Measurements from ENCODE around the gene CERS3.

CERS3 gene

DNA sequence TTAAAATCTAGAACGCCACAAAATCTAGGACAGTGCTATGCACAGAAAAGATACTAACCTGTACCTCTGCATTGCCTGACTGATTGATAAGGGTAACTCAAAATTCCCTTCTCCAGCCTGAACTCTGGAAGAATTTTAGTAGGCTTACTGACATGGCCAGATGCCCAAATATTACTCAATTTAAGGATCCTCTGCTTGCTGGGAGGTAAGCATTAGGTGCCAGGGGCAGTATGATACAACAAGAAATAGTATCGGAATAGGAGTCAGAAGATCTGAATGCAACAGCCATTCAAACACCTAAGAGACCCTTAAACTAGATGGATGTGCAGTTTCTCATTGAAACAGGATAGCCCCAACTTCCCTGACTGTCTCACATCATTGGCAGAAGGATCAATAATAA is 45.4 kb downstream of the CERS3 start:
- Histone ChIP-seq H3K36me3 (ENCODE audit: control insufficient read depth in 5 of 5, insufficient read depth in 5 of 5, low read length in 5 of 5) (no peaks in the 10 kb centered on the region), H3K9me3 (ENCODE audit: control insufficient read depth in 5 of 5, low read length in 5 of 5) (peaks cover 4 to 13% (median 5%) of the 10 kb centered on the region in 5 donors)

DNA sequence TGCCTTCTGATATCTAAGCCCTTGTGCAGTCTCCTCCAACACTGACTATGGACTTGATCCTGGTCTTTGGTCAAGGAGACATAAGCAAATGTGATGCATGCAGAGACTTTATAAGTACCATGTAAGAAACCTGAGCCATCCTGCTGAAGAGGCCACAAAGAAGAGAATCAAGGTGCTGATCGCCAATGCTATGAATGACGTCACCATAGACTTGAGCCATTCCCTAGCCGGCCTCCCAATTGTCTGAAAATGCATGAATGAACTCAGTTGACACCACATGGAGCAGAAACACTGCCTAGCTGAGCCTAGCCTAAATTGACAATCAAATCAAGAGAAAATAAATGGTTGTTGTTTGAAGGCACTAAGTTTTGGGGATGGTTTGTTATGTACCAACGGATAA is 51.9 kb downstream of the CERS3 start:
- H3K9ac ChIP-seq (ENCODE audit: low read length in 5 of 5) = no peak overlapping the region
- H3K27me3 ChIP-seq (ENCODE audit: control insufficient read depth in 5 of 5, insufficient read depth in 4 of 5, low read length in 5 of 5) = no peaks in the 10 kb centered on the region
- no peak overlapping the region for H3K27ac ChIP-seq (ENCODE audit: low read depth, low read length)
- H3K4me3 ChIP-seq (ENCODE audit: low read depth in 1 of 5, low read length in 5 of 5) = no peak overlapping the region
- H3K9me3 ChIP-seq (ENCODE audit: control insufficient read depth in 5 of 5, low read length in 5 of 5) = peaks cover 4 to 29% (median 18%) of the 10 kb centered on the region in 5 donors
- H3K36me3 ChIP-seq (ENCODE audit: control insufficient read depth in 5 of 5, insufficient read depth in 5 of 5, low read length in 5 of 5) = no peaks in the 10 kb centered on the region
- H3K4me1 ChIP-seq (ENCODE audit: control insufficient read depth in 5 of 5, insufficient read depth in 5 of 5, low read length in 5 of 5) = peaks cover 0 to 2% (median 0%) of the 10 kb centered on the region in 5 donors

More for the DNA sequence above, 45.4 kb downstream of the CERS3 start:
- Histone ChIP-seq H3K4me1 (ENCODE audit: control insufficient read depth in 5 of 5, insufficient read depth in 5 of 5, low read length in 5 of 5) (peaks cover 0 to 5% (median 0%) of the 10 kb centered on the region in 5 donors), H3K27ac (ENCODE audit: low read depth, low read length) (no peak overlapping the region), H3K4me3 (ENCODE audit: low read depth in 1 of 5, low read length in 5 of 5) (no peak overlapping the region), H3K9ac (ENCODE audit: low read length in 5 of 5) (no peak overlapping the region), H3K27me3 (ENCODE audit: control insufficient read depth in 5 of 5, insufficient read depth in 4 of 5, low read length in 5 of 5) (no peaks in the 10 kb centered on the region)

DNA sequence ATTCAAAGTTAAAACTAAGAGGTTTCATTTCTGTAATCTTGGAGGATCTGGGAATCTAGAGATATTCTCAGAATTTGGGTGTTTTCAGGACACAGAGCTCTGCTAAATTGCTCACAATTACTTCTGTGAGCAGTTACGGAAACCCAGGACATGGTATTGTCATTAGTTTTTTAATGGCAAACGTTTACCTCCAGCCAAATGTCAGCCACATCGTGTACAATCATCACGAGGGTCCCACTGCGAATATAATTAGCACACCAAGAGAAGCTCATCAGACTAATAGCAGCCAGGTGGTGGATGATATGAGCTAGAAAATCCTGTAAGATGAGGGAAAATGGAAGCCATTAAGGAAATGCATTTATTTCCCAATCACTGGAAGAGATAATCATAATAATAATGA is 56.0 kb downstream of the CERS3 start:
- no peaks in the 10 kb centered on the region for H3K36me3 ChIP-seq (ENCODE audit: control insufficient read depth in 5 of 5, insufficient read depth in 5 of 5, low read length in 5 of 5)
- H3K27ac ChIP-seq (ENCODE audit: low read depth, low read length) = no peak overlapping the region
- peaks cover 0 to 13% (median 3%) of the 10 kb centered on the region in 5 donors for H3K9me3 ChIP-seq (ENCODE audit: control insufficient read depth in 5 of 5, low read length in 5 of 5)
- H3K9ac ChIP-seq (ENCODE audit: low read length in 5 of 5) = no peak overlapping the region
- H3K27me3 ChIP-seq (ENCODE audit: control insufficient read depth in 5 of 5, insufficient read depth in 4 of 5, low read length in 5 of 5) = peaks cover 0 to 4% (median 0%) of the 10 kb centered on the region in 5 donors
- peaks cover 0 to 14% (median 4%) of the 10 kb centered on the region in 5 donors for H3K4me1 ChIP-seq (ENCODE audit: control insufficient read depth in 5 of 5, insufficient read depth in 5 of 5, low read length in 5 of 5)
- H3K4me3 ChIP-seq (ENCODE audit: low read depth in 1 of 5, low read length in 5 of 5) = no peak overlapping the region

DNA sequence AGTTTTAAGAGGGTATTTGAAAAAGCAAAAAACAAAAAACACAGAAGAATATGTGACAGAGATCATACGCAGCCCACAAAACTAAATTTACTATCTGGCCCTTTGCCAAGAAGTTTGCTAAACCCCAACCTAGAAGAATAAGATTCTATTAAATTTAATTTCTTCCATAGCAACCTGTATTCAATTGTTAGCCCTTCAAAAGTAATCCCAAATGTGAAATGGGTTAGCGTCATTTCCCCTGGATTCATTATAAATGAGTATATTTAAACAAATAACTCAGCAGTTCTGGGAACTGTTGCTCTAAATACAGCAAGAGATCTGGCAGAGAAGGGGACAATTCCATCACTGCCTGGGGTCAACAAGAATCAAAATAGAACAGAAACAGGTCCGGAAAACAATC is 56.8 kb downstream of the CERS3 start:
- no peaks in the 10 kb centered on the region for H3K36me3 ChIP-seq (ENCODE audit: control insufficient read depth in 5 of 5, insufficient read depth in 5 of 5, low read length in 5 of 5)
- H3K27ac ChIP-seq (ENCODE audit: low read depth, low read length) = no peak overlapping the region
- H3K9me3 ChIP-seq (ENCODE audit: control insufficient read depth in 5 of 5, low read length in 5 of 5) = peaks cover 0 to 6% (median 3%) of the 10 kb centered on the region in 5 donors
- peaks cover 0 to 4% (median 0%) of the 10 kb centered on the region in 5 donors for H3K27me3 ChIP-seq (ENCODE audit: control insufficient read depth in 5 of 5, insufficient read depth in 4 of 5, low read length in 5 of 5)
- H3K4me3 ChIP-seq (ENCODE audit: low read depth in 1 of 5, low read length in 5 of 5) = no peak overlapping the region
- H3K4me1 ChIP-seq (ENCODE audit: control insufficient read depth in 5 of 5, insufficient read depth in 5 of 5, low read length in 5 of 5) = peaks cover 0 to 14% (median 4%) of the 10 kb centered on the region in 5 donors
- no peak overlapping the region for H3K9ac ChIP-seq (ENCODE audit: low read length in 5 of 5)

DNA sequence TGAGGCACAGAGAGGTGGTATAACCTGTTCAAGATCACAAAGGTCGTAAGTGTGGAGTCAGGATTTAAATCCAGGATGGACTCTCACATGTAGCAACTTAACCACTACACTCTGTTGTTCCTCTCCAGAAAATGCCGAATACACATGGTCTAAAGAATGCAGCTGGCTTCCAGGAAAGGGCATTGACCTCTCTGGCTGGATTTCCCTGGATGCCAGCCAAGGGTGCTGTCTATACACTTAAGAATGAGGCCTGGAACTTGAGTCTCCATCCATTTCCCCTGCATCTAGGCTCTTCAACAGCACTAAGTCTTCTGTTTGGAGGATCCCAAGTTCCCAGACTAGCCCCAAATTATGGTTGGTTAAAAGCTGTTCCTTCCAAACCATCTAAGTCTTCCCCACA is 60.5 kb downstream of the CERS3 start:
- Histone ChIP-seq H3K9ac (ENCODE audit: low read length in 5 of 5) (no peak overlapping the region), H3K27ac (ENCODE audit: low read depth, low read length) (no peak overlapping the region), H3K4me3 (ENCODE audit: low read depth in 1 of 5, low read length in 5 of 5) (no peak overlapping the region), H3K9me3 (ENCODE audit: control insufficient read depth in 5 of 5, low read length in 5 of 5) (peaks cover 0 to under 1% (median 0%) of the 10 kb centered on the region in 5 donors), H3K27me3 (ENCODE audit: control insufficient read depth in 5 of 5, insufficient read depth in 4 of 5, low read length in 5 of 5) (peaks cover 0 to 4% (median 0%) of the 10 kb centered on the region in 5 donors), H3K36me3 (ENCODE audit: control insufficient read depth in 5 of 5, insufficient read depth in 5 of 5, low read length in 5 of 5) (no peaks in the 10 kb centered on the region), H3K4me1 (ENCODE audit: control insufficient read depth in 5 of 5, insufficient read depth in 5 of 5, low read length in 5 of 5) (peaks cover 0 to 14% (median 4%) of the 10 kb centered on the region in 5 donors)

DNA sequence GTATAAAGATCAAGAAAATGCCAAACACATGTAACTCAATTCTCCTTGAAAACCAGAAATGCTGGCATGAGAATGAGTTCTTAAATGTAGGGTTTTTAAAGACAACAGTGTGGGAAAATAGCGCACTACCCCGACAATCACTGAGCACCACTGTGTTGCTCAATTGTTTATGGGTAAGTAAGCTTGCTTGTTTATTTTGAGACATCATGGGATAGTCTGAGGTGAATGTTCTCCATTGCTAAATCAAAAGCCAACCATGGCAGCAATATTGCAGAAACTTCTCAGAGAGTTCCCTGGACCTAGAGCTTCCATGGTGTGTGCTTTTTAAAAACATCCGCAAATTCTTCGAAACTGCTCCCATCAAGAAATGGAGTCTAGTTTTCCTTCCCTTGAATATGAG is 62.7 kb downstream of the CERS3 start:
- H3K27me3 ChIP-seq (ENCODE audit: control insufficient read depth in 5 of 5, insufficient read depth in 4 of 5, low read length in 5 of 5) = no peaks in the 10 kb centered on the region
- H3K36me3 ChIP-seq (ENCODE audit: control insufficient read depth in 5 of 5, insufficient read depth in 5 of 5, low read length in 5 of 5) = no peaks in the 10 kb centered on the region
- H3K4me3 ChIP-seq (ENCODE audit: low read depth in 1 of 5, low read length in 5 of 5) = no peak overlapping the region
- no peak overlapping the region for H3K9ac ChIP-seq (ENCODE audit: low read length in 5 of 5)
- H3K4me1 ChIP-seq (ENCODE audit: control insufficient read depth in 5 of 5, insufficient read depth in 5 of 5, low read length in 5 of 5) = peaks cover 0 to 8% (median 4%) of the 10 kb centered on the region in 5 donors
- H3K27ac ChIP-seq (ENCODE audit: low read depth, low read length) = no peak overlapping the region
- no peaks in the 10 kb centered on the region for H3K9me3 ChIP-seq (ENCODE audit: control insufficient read depth in 5 of 5, low read length in 5 of 5)

DNA sequence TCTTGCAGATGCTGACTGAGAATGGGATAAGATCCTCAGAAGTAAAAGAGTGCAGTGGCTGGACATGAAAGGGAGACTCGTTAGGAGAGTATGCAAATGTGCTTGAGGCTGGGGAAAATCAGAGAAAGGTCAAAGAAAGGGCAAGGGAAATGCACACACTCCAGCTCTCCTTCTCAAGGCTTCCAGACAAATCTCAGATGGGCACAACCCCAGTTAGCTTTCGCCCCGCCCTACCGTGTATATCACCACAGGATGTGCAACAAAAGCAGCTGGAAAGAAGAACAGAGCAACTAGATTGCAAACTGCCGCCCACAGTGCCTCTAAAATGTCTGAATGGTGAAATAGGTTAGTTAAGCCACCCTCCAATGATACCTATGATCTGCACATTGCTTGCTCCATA is 63.9 kb downstream of the CERS3 start:
- Histone ChIP-seq H3K27ac (ENCODE audit: low read depth, low read length) (no peak overlapping the region), H3K27me3 (ENCODE audit: control insufficient read depth in 5 of 5, insufficient read depth in 4 of 5, low read length in 5 of 5) (no peaks in the 10 kb centered on the region), H3K4me1 (ENCODE audit: control insufficient read depth in 5 of 5, insufficient read depth in 5 of 5, low read length in 5 of 5) (peaks cover 0 to 8% (median 4%) of the 10 kb centered on the region in 5 donors), H3K4me3 (ENCODE audit: low read depth in 1 of 5, low read length in 5 of 5) (no peak overlapping the region), H3K9ac (ENCODE audit: low read length in 5 of 5) (no peak overlapping the region), H3K36me3 (ENCODE audit: control insufficient read depth in 5 of 5, insufficient read depth in 5 of 5, low read length in 5 of 5) (no peaks in the 10 kb centered on the region), H3K9me3 (ENCODE audit: control insufficient read depth in 5 of 5, low read length in 5 of 5) (no peaks in the 10 kb centered on the region)

DNA sequence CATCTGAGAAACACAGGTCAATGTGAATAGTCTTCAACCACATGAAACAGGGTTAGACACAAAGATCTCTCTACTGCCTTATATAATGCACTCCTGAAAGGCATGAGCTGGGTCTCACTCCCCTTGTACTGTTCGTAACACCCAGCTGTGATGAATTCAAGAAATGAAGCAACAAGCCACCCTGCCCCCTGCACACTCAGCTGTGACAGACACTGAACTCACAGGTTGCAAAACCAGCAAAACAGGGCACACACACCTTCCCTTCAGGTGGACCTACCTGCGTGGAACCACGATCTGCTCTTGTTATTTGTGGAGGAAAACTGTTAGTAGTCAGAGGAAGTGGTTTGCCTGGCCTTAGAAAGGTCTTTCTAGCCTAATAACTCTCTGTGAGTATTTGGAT is 64.5 kb downstream of the CERS3 start:
- peaks cover 0 to 8% (median 4%) of the 10 kb centered on the region in 5 donors for H3K4me1 ChIP-seq (ENCODE audit: control insufficient read depth in 5 of 5, insufficient read depth in 5 of 5, low read length in 5 of 5)
- H3K27ac ChIP-seq (ENCODE audit: low read depth, low read length) = no peak overlapping the region
- H3K9me3 ChIP-seq (ENCODE audit: control insufficient read depth in 5 of 5, low read length in 5 of 5) = peaks cover 0 to 4% (median 0%) of the 10 kb centered on the region in 5 donors
- H3K27me3 ChIP-seq (ENCODE audit: control insufficient read depth in 5 of 5, insufficient read depth in 4 of 5, low read length in 5 of 5) = no peaks in the 10 kb centered on the region
- no peak overlapping the region for H3K4me3 ChIP-seq (ENCODE audit: low read depth in 1 of 5, low read length in 5 of 5)
- H3K36me3 ChIP-seq (ENCODE audit: control insufficient read depth in 5 of 5, insufficient read depth in 5 of 5, low read length in 5 of 5) = no peaks in the 10 kb centered on the region
- no peak overlapping the region for H3K9ac ChIP-seq (ENCODE audit: low read length in 5 of 5)

DNA sequence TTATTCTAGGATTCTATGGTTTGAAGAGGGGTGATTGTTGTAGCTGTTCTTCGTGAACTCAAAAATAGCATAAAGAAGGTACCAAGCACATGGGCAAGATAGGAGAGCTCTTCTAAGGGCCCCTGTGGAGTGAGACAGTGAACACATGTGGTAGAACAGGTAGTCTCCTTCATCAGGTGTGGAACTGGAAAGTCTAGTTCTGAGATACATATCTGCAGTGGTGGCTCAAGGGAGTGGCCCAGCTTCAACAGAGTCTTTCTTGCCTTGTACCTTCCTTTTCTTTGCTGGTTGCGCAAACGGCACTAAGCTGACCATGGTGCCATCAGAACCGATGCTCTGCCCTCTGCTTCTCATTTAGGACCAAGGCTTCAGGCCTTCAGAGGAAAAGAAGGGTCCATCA is 65.2 kb downstream of the CERS3 start:
- H3K27ac ChIP-seq (ENCODE audit: low read depth, low read length) = no peak overlapping the region

DNA sequence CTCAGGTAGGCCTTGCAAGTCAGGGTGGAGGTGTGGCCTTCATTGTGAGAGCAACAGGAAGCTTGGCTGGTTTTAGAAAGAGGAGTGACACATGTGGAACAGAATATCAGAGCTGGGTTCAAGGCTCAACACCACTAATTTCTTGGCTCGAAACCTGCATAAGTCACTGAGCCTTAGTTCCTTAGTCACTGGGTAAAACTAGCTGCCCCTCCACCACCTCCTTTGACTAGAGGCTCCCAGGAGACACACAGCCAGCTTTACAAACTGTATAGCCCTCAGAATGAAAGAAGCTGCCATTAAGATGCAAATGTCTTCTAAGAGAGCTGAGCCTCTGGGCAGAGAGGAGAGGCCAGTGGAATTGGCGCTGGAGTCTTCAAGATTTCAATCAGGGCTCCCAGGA is 67.7 kb downstream of the CERS3 start:
- peaks cover 5 to 28% (median 13%) of the 10 kb centered on the region in 5 donors for H3K9me3 ChIP-seq (ENCODE audit: control insufficient read depth in 5 of 5, low read length in 5 of 5)
- no peaks in the 10 kb centered on the region for H3K4me1 ChIP-seq (ENCODE audit: control insufficient read depth in 5 of 5, insufficient read depth in 5 of 5, low read length in 5 of 5)
- H3K27ac ChIP-seq (ENCODE audit: low read depth, low read length) = no peak overlapping the region
- no peaks in the 10 kb centered on the region for H3K36me3 ChIP-seq (ENCODE audit: control insufficient read depth in 5 of 5, insufficient read depth in 5 of 5, low read length in 5 of 5)
- H3K9ac ChIP-seq (ENCODE audit: low read length in 5 of 5) = no peak overlapping the region
- H3K4me3 ChIP-seq (ENCODE audit: low read depth in 1 of 5, low read length in 5 of 5) = no peak overlapping the region
- H3K27me3 ChIP-seq (ENCODE audit: control insufficient read depth in 5 of 5, insufficient read depth in 4 of 5, low read length in 5 of 5) = no peaks in the 10 kb centered on the region

More for the DNA sequence above, 65.2 kb downstream of the CERS3 start:
- H3K4me3 ChIP-seq (ENCODE audit: low read depth in 1 of 5, low read length in 5 of 5) = no peak overlapping the region
- H3K9ac ChIP-seq (ENCODE audit: low read length in 5 of 5) = no peak overlapping the region
- H3K27me3 ChIP-seq (ENCODE audit: control insufficient read depth in 5 of 5, insufficient read depth in 4 of 5, low read length in 5 of 5) = no peaks in the 10 kb centered on the region
- H3K4me1 ChIP-seq (ENCODE audit: control insufficient read depth in 5 of 5, insufficient read depth in 5 of 5, low read length in 5 of 5) = peaks cover 0 to 6% (median 4%) of the 10 kb centered on the region in 5 donors
- peaks cover 0 to 11% (median 4%) of the 10 kb centered on the region in 5 donors for H3K9me3 ChIP-seq (ENCODE audit: control insufficient read depth in 5 of 5, low read length in 5 of 5)
- no peaks in the 10 kb centered on the region for H3K36me3 ChIP-seq (ENCODE audit: control insufficient read depth in 5 of 5, insufficient read depth in 5 of 5, low read length in 5 of 5)
